ENCODE measurements around the gene AQP12B. TPM values are rescaled to one million over a fixed set of nuclear protein-coding genes. Genes with fewer than 3 reads are reported as not detected.
A peak's percentile ranks its signal among the peaks of the same experiment; 100 is the strongest.
"Not testable (repeated sequence)": the region's sequence is repeated elsewhere in the genome, so short reads cannot be mapped to it uniquely, and the experiment has no call there.

Gene AQP12B
- total and polyA plus RNA-seq, 2 experiments from 2014 or later, result not detected

- H3K9me3 ChIP-seq (ENCODE audit: low read depth), result no peaks in the 10 kb centered on the region
- no peak overlapping the region for H3K27ac ChIP-seq
- no peak for TF ChIP-seq EZH2phosphoT487 (IDR thresholded peaks at IDR 0.05; ENCODE audit: insufficient read depth, low read depth)
- no peak for TF ChIP-seq EZH2 (IDR thresholded peaks at IDR 0.05; ENCODE audit: insufficient read depth, poor library complexity, severe bottlenecking)
- no peak overlapping the region for H3K4me2 ChIP-seq (ENCODE audit: unreplicated experiment)
- no peaks in the 10 kb centered on the region for H3K4me1 ChIP-seq (ENCODE audit: insufficient read depth)
- H3K27me3 ChIP-seq (replicated peaks; ENCODE audit: insufficient read depth), result peaks cover 67% of the 10 kb centered on the region
- DNase-seq, result no peak
- H3F3A ChIP-seq (ENCODE audit: insufficient read depth), result no peaks in the 10 kb centered on the region
- in situ Hi-C loops (cut with MboI), result no loop called here
- H2AFZ ChIP-seq, result no peak overlapping the region
- H3K9me2 ChIP-seq (ENCODE audit: insufficient read depth), result no peaks in the 10 kb centered on the region
- H3K4me3 ChIP-seq, result no peak overlapping the region
- H3K79me2 ChIP-seq (ENCODE audit: insufficient read depth), result no peaks in the 10 kb centered on the region
- H4K20me1 ChIP-seq (ENCODE audit: insufficient read depth), result no peaks in the 10 kb centered on the region
- no peaks in the 10 kb centered on the region for H3K36me3 ChIP-seq (ENCODE audit: low read depth)
- H3K9ac ChIP-seq, result no peak overlapping the region
- WGBS, 2 experiments (ENCODE audit: low coverage in 1 of 2, low lambda C conversion rate in 2 of 2, missing lambda C conversion rate in 2 of 2), result 48 to 51% methylated on average over 3 of the region's 3 CpGs
Observed at GRCh38 chr2:240662681-240663080, 20.0 kb downstream of the AQP12B start.

- H3K4me3 ChIP-seq; H3K27ac ChIP-seq; in situ Hi-C loops (cut with MboI); H3K9ac ChIP-seq; DNase-seq; H3K4me2 ChIP-seq (ENCODE audit: unreplicated experiment); H3F3A ChIP-seq (ENCODE audit: insufficient read depth); H3K4me1 ChIP-seq (ENCODE audit: insufficient read depth); H3K9me3 ChIP-seq (ENCODE audit: low read depth); H2AFZ ChIP-seq; H3K79me2 ChIP-seq (ENCODE audit: insufficient read depth); H4K20me1 ChIP-seq (ENCODE audit: insufficient read depth); H3K36me3 ChIP-seq (ENCODE audit: low read depth); H3K9me2 ChIP-seq (ENCODE audit: insufficient read depth): not testable (repeated sequence)
- peaks cover 60% of the 10 kb centered on the region for H3K27me3 ChIP-seq (replicated peaks; ENCODE audit: insufficient read depth)
- 66 to 68% methylated on average over 7 of the region's 7 CpGs for WGBS, 2 experiments (ENCODE audit: low coverage in 1 of 2, low lambda C conversion rate in 2 of 2, missing lambda C conversion rate in 2 of 2)
Observed at GRCh38 chr2:240659883-240660282, 22.8 kb downstream of the AQP12B start.

DNA sequence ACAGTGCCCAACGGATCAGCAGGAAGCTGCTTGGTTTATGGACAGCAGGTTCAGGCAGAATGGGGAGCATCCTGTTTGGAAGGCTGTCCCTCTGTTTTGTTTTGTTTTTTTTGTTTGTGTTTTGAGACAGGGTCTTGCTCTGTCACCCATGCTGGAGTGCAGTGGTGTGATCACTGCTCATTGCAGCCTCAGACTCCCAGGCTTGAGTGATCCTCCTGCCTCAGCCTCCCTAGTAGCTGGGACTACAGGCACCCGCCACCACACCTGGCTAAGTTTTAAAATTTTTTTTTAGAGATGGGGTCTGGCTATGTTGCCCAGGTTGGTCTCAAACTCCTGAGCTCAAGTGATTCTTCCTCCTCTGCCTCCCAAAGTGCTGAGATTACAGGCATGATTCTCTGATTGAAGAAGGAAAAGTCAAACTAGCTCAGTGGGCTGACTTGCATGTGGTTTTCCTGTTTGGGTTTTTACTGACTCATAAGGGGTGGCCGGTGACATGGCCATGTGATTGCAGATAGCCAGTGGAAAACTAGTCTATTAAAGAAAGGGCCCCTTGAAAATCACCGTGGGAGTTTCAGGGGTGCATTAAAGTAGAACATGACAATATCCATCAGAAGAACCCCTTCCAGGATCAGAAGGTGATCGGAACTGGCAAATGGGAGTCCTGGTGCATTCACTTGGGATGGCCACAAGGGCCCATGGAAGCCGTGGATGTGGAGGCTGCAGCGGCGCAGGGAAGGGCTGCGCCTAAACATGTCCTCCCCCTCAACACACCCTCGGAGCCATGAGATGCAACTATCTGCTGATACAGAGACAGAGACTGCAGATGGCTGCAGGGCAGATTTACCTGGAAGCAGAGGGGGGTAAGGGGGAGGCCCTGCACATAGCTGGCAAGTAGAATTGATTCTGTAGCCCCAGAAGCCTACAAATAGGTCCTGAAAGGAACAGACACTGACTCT, 26.5 kb downstream of the AQP12B start:
- no peak overlapping the region for H3K4me2 ChIP-seq (ENCODE audit: unreplicated experiment)
- no peak overlapping the region for H3K9ac ChIP-seq
- no peak overlapping the region for H2AFZ ChIP-seq
- in situ Hi-C loops (cut with MboI), result no loop called here
- H3K9me3 ChIP-seq (ENCODE audit: low read depth), result no peaks in the 10 kb centered on the region
- no peaks in the 10 kb centered on the region for H3K9me2 ChIP-seq (ENCODE audit: insufficient read depth)
- no peaks in the 10 kb centered on the region for H4K20me1 ChIP-seq (ENCODE audit: insufficient read depth)
- no peaks in the 10 kb centered on the region for H3K4me1 ChIP-seq (ENCODE audit: insufficient read depth)
- no peak for TF ChIP-seq EZH2phosphoT487 (IDR thresholded peaks at IDR 0.05; ENCODE audit: insufficient read depth, low read depth)
- no peak for TF ChIP-seq EZH2 (IDR thresholded peaks at IDR 0.05; ENCODE audit: insufficient read depth, poor library complexity, severe bottlenecking)
- peak; percentile 46 for DNase-seq
- H3K4me3 ChIP-seq, result no peak overlapping the region
- no peak overlapping the region for H3K27ac ChIP-seq
- no peaks in the 10 kb centered on the region for H3K79me2 ChIP-seq (ENCODE audit: insufficient read depth)
- peaks cover 56% of the 10 kb centered on the region for H3K27me3 ChIP-seq (replicated peaks; ENCODE audit: insufficient read depth)
- 65% methylated on average over 10 of the region's 10 CpGs for WGBS, 2 experiments (ENCODE audit: low coverage in 1 of 2, low lambda C conversion rate in 2 of 2, missing lambda C conversion rate in 2 of 2)
- H3F3A ChIP-seq (ENCODE audit: insufficient read depth), result no peaks in the 10 kb centered on the region
- no peaks in the 10 kb centered on the region for H3K36me3 ChIP-seq (ENCODE audit: low read depth)

DNA sequence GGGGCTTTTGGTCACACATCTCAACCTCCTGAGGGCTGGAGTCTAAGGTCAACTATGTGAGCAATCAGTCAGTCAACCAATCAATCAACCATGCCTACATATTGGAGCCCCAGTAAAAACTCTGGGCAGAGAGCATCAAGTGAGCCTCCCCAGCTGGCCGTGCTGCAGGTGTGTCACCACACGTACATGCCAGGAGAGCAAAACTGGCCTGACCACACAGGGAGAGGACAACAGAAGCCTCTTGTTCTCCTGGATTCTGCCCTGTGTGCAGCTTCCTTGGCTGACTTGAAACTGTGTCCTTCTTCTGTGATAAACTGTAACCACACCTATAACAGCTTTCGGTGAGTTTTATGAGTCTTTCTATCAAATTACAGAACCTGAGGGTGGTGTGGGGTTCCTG, 31.5 kb downstream of the AQP12B start:
- H3K27ac ChIP-seq, result no peak overlapping the region
- in situ Hi-C loops (cut with MboI), result no loop called here
- peaks cover 56% of the 10 kb centered on the region for H3K27me3 ChIP-seq (replicated peaks; ENCODE audit: insufficient read depth)

More for the DNA sequence above, 31.5 kb downstream of the AQP12B start:
- Histone ChIP-seq H3K36me3 (ENCODE audit: low read depth) (no peaks in the 10 kb centered on the region), H3K79me2 (ENCODE audit: insufficient read depth) (no peaks in the 10 kb centered on the region), H3K9me3 (ENCODE audit: low read depth) (no peaks in the 10 kb centered on the region), H3K9me2 (ENCODE audit: insufficient read depth) (no peaks in the 10 kb centered on the region), H3K4me2 (ENCODE audit: unreplicated experiment) (no peak overlapping the region), H3K9ac (no peak overlapping the region), H3K4me3 (no peak overlapping the region), H3K4me1 (ENCODE audit: insufficient read depth) (no peaks in the 10 kb centered on the region), H3F3A (ENCODE audit: insufficient read depth) (no peaks in the 10 kb centered on the region), H4K20me1 (ENCODE audit: insufficient read depth) (no peaks in the 10 kb centered on the region), H2AFZ (no peak overlapping the region)
- no peak for DNase-seq
- 32 to 35% methylated on average over 3 of the region's 3 CpGs for WGBS, 2 experiments (ENCODE audit: low coverage in 1 of 2, low lambda C conversion rate in 2 of 2, missing lambda C conversion rate in 2 of 2)
- TF ChIP-seq EZH2phosphoT487 (IDR thresholded peaks at IDR 0.05; ENCODE audit: insufficient read depth, low read depth) (no peak), EZH2 (IDR thresholded peaks at IDR 0.05; ENCODE audit: insufficient read depth, poor library complexity, severe bottlenecking) (no peak)

Measured in GM23248 (cell line).